ENCODE results near the gene FCER2.

- TF ChIP-seq CTCF (IDR thresholded peaks at IDR 0.05) = no peak
- no peak for TF ChIP-seq POLR2A (IDR thresholded peaks at IDR 0.05)
- TF ChIP-seq EP300 (IDR thresholded peaks at IDR 0.05) = no peak
Measured at GRCh38 chr19:7739801-7740681, 38.1 kb upstream of the FCER2 start.
